H9 (cell line): ENCODE results near the gene PTGS1. TPM values are rescaled to one million over a fixed set of nuclear protein-coding genes. Genes with fewer than 3 reads are reported as not detected.

ENCODE experiments used
- DNase-seq: peaks from one replicate; pipeline ENCODE4 v3.0.0-alpha.2; 2017
- H2AFZ ChIP-seq: one replicate; pipeline ENCODE4 v1.6.1; 2013; ENCODE audit warnings: mild to moderate bottlenecking, low read length, control low read depth, moderate library complexity
- H2AK5ac ChIP-seq: 2 replicates; pipeline ENCODE4 v1.6.1; 2013; ENCODE audit warnings: low read length, control low read depth, mixed read lengths; ENCODE audit not compliant: insufficient read length
- H2BK120ac ChIP-seq: one replicate; pipeline ENCODE4 v1.6.1; 2013; ENCODE audit warnings: low read depth, mild to moderate bottlenecking, low read length, control low read depth, inconsistent platforms; ENCODE audit not compliant: poor library complexity, severe bottlenecking
- H2BK12ac ChIP-seq: 2 replicates; pipeline ENCODE4 v1.6.1; 2013; ENCODE audit warnings: low read length, control low read depth, mixed read lengths, low read depth; ENCODE audit not compliant: insufficient read length
- H2BK15ac ChIP-seq: 2 replicates; pipeline ENCODE4 v1.6.1; 2013; ENCODE audit warnings: low read depth, low read length, control low read depth
- H2BK20ac ChIP-seq: one replicate; pipeline ENCODE4 v1.6.1; 2013; ENCODE audit warnings: low read depth, mild to moderate bottlenecking, low read length, control low read depth, inconsistent platforms; ENCODE audit not compliant: poor library complexity, severe bottlenecking
- H2BK5ac ChIP-seq: 2 replicates; pipeline ENCODE4 v1.6.1; 2013; ENCODE audit warnings: low read length, control low read depth, mixed read lengths; ENCODE audit not compliant: insufficient read length
- H3K14ac ChIP-seq: 2 replicates; pipeline ENCODE4 v1.6.1; 2013; ENCODE audit warnings: low read length, control low read depth; ENCODE audit not compliant: insufficient read depth
- H3K18ac ChIP-seq: 2 replicates; pipeline ENCODE4 v1.6.1; 2013; ENCODE audit warnings: low read depth, mild to moderate bottlenecking, mixed read lengths, low read length, control low read depth; ENCODE audit not compliant: insufficient read length
- H3K23ac ChIP-seq: 2 replicates; pipeline ENCODE4 v1.6.1; 2013; ENCODE audit warnings: low read length, control low read depth, mixed read lengths, low read depth; ENCODE audit not compliant: insufficient read length
- H3K23me2 ChIP-seq: 2 replicates; pipeline ENCODE4 v1.6.1; 2013; ENCODE audit warnings: low read depth, mild to moderate bottlenecking, mixed read lengths, low read length, control low read depth; ENCODE audit not compliant: insufficient read length, poor library complexity, severe bottlenecking
- H3K27ac ChIP-seq: 2 replicates; pipeline ENCODE4 v1.5.1; 2013; ENCODE audit warnings: low read length, control low read depth, mixed read lengths, low read depth; ENCODE audit not compliant: insufficient read length
- H3K27me3 ChIP-seq: 2 replicates; pipeline ENCODE4 v1.6.1; 2013; ENCODE audit warnings: low read length, control low read depth, inconsistent platforms; ENCODE audit not compliant: insufficient read depth
- H3K4ac ChIP-seq: 2 replicates; pipeline ENCODE4 v1.6.1; 2013; ENCODE audit warnings: low read depth, mild to moderate bottlenecking, control low read depth, inconsistent platforms, low read length, moderate library complexity
- H3K4me1 ChIP-seq: 2 replicates; pipeline ENCODE4 v1.6.1; 2013; ENCODE audit warnings: low read length, control low read depth, inconsistent platforms; ENCODE audit not compliant: insufficient read depth
- H3K4me2 ChIP-seq: 2 replicates; pipeline ENCODE4 v1.6.1; 2013; ENCODE audit warnings: low read length, control low read depth, mixed read lengths; ENCODE audit not compliant: insufficient read length, insufficient read depth
- H3K56ac ChIP-seq: 2 replicates; pipeline ENCODE4 v1.6.1; 2013; ENCODE audit warnings: low read depth, mild to moderate bottlenecking, mixed read lengths, low read length, control low read depth; ENCODE audit not compliant: insufficient read length
- H3K79me1 ChIP-seq: 2 replicates; pipeline ENCODE4 v1.6.1; 2013; ENCODE audit warnings: low read depth, mild to moderate bottlenecking, moderate library complexity, low read length, control low read depth, inconsistent platforms; ENCODE audit not compliant: insufficient read depth, poor library complexity, severe bottlenecking
- H3K79me2 ChIP-seq: 2 replicates; pipeline ENCODE4 v1.6.1; 2013; ENCODE audit warnings: low read length, control low read depth, inconsistent platforms; ENCODE audit not compliant: insufficient read depth
- H3K9ac ChIP-seq: 2 replicates; pipeline ENCODE4 v1.6.1; 2013; ENCODE audit warnings: low read length, control low read depth, mixed read lengths; ENCODE audit not compliant: insufficient read length; ENCODE audit errors: extremely low read depth
- H3K9me3 ChIP-seq: one replicate; pipeline ENCODE4 v1.6.1; 2013; ENCODE audit warnings: low read depth, low read length, inconsistent platforms; ENCODE audit not compliant: control insufficient read depth
- H3T11ph ChIP-seq: one replicate; pipeline ENCODE4 v1.6.1; 2013; ENCODE audit warnings: mild to moderate bottlenecking, low read length, control low read depth, inconsistent platforms
- H4K20me1 ChIP-seq: one replicate; pipeline ENCODE4 v1.6.1; 2013; ENCODE audit not compliant: control insufficient read depth, insufficient read length, insufficient read depth
- H4K5ac ChIP-seq: 2 replicates; pipeline ENCODE4 v1.6.1; 2013; ENCODE audit warnings: low read depth, mild to moderate bottlenecking, mixed read lengths, low read length, control low read depth; ENCODE audit not compliant: insufficient read length
- H4K8ac ChIP-seq: replicated peaks from 2 replicates; pipeline ENCODE4 v1.6.1; 2013; ENCODE audit warnings: low read length, control low read depth, mixed read lengths, low read depth; ENCODE audit not compliant: insufficient read length
- H4K91ac ChIP-seq: 2 replicates; pipeline ENCODE4 v1.6.1; 2013; ENCODE audit warnings: low read depth, mild to moderate bottlenecking, moderate library complexity, mixed read lengths, low read length, control low read depth; ENCODE audit not compliant: insufficient read length
- H3K27ac Mint-ChIP-seq, 3 experiments: 2 replicates in 2 of 3; 3 replicates in 1 of 3; pipeline ENCODE4 v1.8.0; 2020 to 2021; ENCODE audit warnings: mixed read lengths in 3 of 3, mild to moderate bottlenecking in 1 of 3, moderate library complexity in 1 of 3
- H3K27me3 Mint-ChIP-seq: 2 replicates; pipeline ENCODE4 v1.8.0; 2021; ENCODE audit warnings: low read depth, mild to moderate bottlenecking, moderate library complexity, mixed read lengths
- H3K36me3 Mint-ChIP-seq, 3 experiments: 2 replicates in 2 of 3; 3 replicates in 1 of 3; pipeline ENCODE4 v1.8.0; 2020 to 2021; ENCODE audit warnings: low read depth in 3 of 3, mixed read lengths in 3 of 3; ENCODE audit not compliant: insufficient read depth in 1 of 3
- H3K4me1 Mint-ChIP-seq, 2 experiments: 2 replicates each; pipeline ENCODE4 v1.8.0; 2020; ENCODE audit warnings: mixed read lengths in 2 of 2
- H3K4me3 Mint-ChIP-seq, 2 experiments: 2 replicates in 1 of 2; 3 replicates in 1 of 2; pipeline ENCODE4 v1.8.0; 2020 to 2021; ENCODE audit warnings: mild to moderate bottlenecking in 2 of 2, mixed read lengths in 2 of 2, moderate library complexity in 1 of 2
- H3K9me3 Mint-ChIP-seq, 2 experiments: 2 replicates in 1 of 2; 3 replicates in 1 of 2; pipeline ENCODE4 v1.8.0; 2020; ENCODE audit warnings: mild to moderate bottlenecking in 2 of 2, mixed read lengths in 2 of 2, moderate library complexity in 1 of 2
- WGBS: extraction: QIAGEN DNeasy Blood & Tissue Kit; methylation state at CpG from one replicate; pipeline ENCODE4 v1.1.7; 2013; ENCODE audit warnings: missing lambda C conversion rate, low lambda C conversion rate, mixed read lengths; ENCODE audit not compliant: insufficient read length; ENCODE audit errors: extremely low coverage; 5-methylcytosine and 5-hydroxymethylcytosine counted together
- total RNA-seq: library from RNA; stranded (reverse); gene quantifications from 2 replicates; pipeline ENCODE4 v1.2.1, GENCODE V29; 2021
- TF ChIP-seq, protein P1 (sequence below): fragments of 200-600 bp; sonication (generic); conservative IDR thresholded peaks from 3 replicates; pipeline ENCODE4 v1.8.0; 2021; ENCODE audit warnings: antibody characterized with exemption, mild to moderate bottlenecking

PTGS1 gene
- total RNA-seq, 1 experiment from 2014 or later = 1.3 TPM

DNA sequence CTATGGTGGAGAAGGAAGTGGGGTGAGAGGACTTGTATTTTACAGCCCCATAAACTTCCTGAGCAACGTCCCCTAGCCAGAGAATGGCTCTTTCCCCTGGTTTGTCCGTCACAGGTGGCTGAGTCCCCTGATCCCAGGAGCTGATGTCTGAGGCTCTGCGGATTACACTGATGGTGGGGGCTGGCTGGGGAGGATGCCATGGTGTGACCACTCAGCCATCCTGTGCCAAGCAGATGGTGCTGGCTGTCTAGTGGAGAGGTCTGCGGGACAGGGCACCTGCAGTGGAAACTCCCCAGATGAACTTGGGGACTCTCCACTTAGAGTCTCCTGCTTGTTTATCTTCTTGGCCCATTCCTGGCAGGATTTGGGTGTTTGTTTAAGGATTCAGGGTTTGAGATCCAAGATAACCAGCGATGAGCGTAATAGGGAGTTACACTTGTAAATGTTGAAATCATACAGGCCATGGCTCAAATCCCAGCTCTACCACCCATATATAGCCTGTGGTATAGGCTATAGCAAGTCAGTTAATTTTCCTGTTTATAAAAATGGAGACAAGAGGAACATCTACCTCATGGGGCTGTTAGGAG, 4.7 kb upstream of the PTGS1 start:
- Histone ChIP-seq H3K23me2 (peaks cover 5% of the 10 kb centered on the region), H3K4ac (no peak overlapping the region), H2AFZ (no peak overlapping the region), H3T11ph (no peak overlapping the region), H4K20me1 (no peaks in the 10 kb centered on the region), H3K9ac (no peak overlapping the region), H2BK120ac (no peak overlapping the region), H4K8ac (no peak overlapping the region), H4K5ac (no peak overlapping the region), H3K4me1 (no peaks in the 10 kb centered on the region), H3K79me2 (no peaks in the 10 kb centered on the region), H4K91ac (no peak overlapping the region), H3K4me2 (no peak overlapping the region), H3K79me1 (no peaks in the 10 kb centered on the region), H3K14ac (no peak overlapping the region), H3K23ac (no peak overlapping the region), H2BK15ac (no peak overlapping the region), H3K9me3 (no peaks in the 10 kb centered on the region), H2BK5ac (no peak overlapping the region), H2AK5ac (no peak overlapping the region), H2BK20ac (no peak overlapping the region), H2BK12ac (no peak overlapping the region), H3K18ac (no peak overlapping the region), H3K27ac (no peak overlapping the region), H3K56ac (no peak overlapping the region), H3K27me3 (peaks cover 6% of the 10 kb centered on the region; the same call in 1 of the 2 replicates)
- WGBS = no CpG with 5 or more reads among the region's 6 CpGs
- H3K4me1 Mint-ChIP-seq = peaks cover 5 to 9% of the 10 kb centered on the region in 2 experiments
- DNase-seq = no peak
- H3K27me3 Mint-ChIP-seq = peaks cover 29% of the 10 kb centered on the region
- H3K36me3 Mint-ChIP-seq = no peaks in the 10 kb centered on the region
- TF ChIP-seq, protein P1, sequence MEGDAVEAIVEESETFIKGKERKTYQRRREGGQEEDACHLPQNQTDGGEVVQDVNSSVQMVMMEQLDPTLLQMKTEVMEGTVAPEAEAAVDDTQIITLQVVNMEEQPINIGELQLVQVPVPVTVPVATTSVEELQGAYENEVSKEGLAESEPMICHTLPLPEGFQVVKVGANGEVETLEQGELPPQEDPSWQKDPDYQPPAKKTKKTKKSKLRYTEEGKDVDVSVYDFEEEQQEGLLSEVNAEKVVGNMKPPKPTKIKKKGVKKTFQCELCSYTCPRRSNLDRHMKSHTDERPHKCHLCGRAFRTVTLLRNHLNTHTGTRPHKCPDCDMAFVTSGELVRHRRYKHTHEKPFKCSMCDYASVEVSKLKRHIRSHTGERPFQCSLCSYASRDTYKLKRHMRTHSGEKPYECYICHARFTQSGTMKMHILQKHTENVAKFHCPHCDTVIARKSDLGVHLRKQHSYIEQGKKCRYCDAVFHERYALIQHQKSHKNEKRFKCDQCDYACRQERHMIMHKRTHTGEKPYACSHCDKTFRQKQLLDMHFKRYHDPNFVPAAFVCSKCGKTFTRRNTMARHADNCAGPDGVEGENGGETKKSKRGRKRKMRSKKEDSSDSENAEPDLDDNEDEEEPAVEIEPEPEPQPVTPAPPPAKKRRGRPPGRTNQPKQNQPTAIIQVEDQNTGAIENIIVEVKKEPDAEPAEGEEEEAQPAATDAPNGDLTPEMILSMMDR = no peak
- no peaks in the 10 kb centered on the region for H3K9me3 Mint-ChIP-seq
- no peak overlapping the region for H3K4me3 Mint-ChIP-seq
- H3K27ac Mint-ChIP-seq = no peak overlapping the region; a peak in 1 of 7 replicates
